Measurements from ENCODE around the gene SAMD14.
A peak's percentile ranks its signal among the peaks of the same experiment; 100 is the strongest.

The SAMD14 gene

GRCh38 chr17:50169121-50169764 lies 39.3 kb upstream of the SAMD14 start:
- TF ChIP-seq CTCF (conservative IDR thresholded peaks at IDR 0.05) = peak; percentile 86
- no peak for TF ChIP-seq ZFX (IDR thresholded peaks at IDR 0.05)
- no peak overlapping the region for H3K27ac ChIP-seq

- no peak overlapping the region for H3K27ac ChIP-seq
- TF ChIP-seq CTCF (conservative IDR thresholded peaks at IDR 0.05) (no peak), ZFX (IDR thresholded peaks at IDR 0.05) (no peak)
These were observed 38.4 kb upstream of the SAMD14 start for GRCh38 chr17:50168319-50168718.

GRCh38 chr17:50167371-50167770 lies 37.4 kb upstream of the SAMD14 start:
- TF ChIP-seq ZFX (IDR thresholded peaks at IDR 0.05) (no peak), CTCF (conservative IDR thresholded peaks at IDR 0.05) (no peak)
- H3K27ac ChIP-seq = no peak overlapping the region

DNA sequence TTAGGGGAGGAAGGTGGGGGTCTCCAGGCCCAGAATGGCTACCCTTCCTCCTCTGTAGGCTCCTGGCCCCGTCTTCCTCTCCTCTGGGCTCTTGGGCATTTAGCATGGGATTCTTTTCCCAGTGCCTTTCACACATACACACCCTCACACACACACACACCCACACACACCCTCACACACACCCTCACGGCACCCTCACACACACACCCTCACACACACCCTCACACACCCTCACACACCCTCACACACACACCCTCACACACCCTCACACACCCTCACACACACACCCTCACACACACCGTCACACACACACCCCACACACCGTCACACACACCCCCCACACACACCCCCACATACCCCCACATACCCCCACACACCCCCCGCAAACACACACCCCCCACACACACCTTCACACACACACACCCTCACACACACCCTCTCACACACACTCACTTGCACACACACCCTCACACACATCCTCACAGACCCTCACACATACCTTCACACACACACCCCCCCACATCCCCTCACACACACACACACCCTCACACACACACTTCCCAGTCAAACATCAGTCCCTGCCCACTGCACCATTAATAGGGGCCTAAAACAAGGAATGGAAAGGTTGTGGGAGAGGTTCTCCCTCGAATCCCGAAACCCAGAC lies 36.7 kb upstream of the SAMD14 start:
- no peak for TF ChIP-seq CTCF (conservative IDR thresholded peaks at IDR 0.05)
- TF ChIP-seq ZFX (IDR thresholded peaks at IDR 0.05) = no peak
- H3K27ac ChIP-seq = no peak overlapping the region

DNA sequence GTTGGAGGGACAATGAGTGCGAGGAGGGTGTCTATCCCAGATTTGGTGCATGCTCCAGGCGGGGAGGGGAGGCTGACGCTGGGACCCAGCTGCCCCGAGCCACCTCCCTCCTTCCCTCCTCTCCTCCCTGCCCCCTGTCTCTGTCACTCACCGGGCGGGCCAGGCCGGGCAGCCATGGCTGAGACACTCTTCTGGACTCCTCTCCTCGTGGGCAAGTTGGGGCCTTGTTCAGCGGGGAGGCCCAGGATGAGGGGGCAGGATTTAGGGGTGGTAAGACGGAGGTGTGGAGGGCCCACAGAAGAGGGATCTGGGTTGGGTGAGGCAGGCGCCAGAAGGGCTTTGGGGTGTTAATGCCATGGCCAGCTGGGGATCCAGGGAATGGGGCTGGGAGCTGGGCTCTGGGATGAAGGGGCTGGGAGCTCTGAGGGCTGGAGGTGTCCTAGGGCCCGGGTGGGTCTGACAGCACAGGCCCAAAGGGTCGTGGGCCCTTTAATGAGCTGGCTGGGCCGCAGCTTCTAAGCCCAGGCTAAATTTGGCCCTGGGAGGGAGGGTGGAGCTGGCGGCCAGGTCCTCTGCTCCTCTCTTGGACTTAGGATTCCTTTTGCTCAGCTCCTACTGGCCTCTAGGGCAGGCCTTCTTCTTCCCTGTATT lies 36.0 kb upstream of the SAMD14 start, which contains the start of gene SGCA:
TSS of gene SGCA (plus strand) at position 139 of the 651 bp plus-strand sequence. CDS start at position 175, 36 bp downstream.
- H3K27ac ChIP-seq = no peak within 1 kb of the TSS
- TF ChIP-seq ZFX (IDR thresholded peaks at IDR 0.05) (no peak), CTCF (conservative IDR thresholded peaks at IDR 0.05) (no peak)

- no peak overlapping the region for H3K27ac ChIP-seq
- TF ChIP-seq ZFX (IDR thresholded peaks at IDR 0.05) = no peak
- no peak for TF ChIP-seq CTCF (conservative IDR thresholded peaks at IDR 0.05)
These were observed 35.5 kb upstream of the SAMD14 start for GRCh38 chr17:50165466-50165865.

DNA sequence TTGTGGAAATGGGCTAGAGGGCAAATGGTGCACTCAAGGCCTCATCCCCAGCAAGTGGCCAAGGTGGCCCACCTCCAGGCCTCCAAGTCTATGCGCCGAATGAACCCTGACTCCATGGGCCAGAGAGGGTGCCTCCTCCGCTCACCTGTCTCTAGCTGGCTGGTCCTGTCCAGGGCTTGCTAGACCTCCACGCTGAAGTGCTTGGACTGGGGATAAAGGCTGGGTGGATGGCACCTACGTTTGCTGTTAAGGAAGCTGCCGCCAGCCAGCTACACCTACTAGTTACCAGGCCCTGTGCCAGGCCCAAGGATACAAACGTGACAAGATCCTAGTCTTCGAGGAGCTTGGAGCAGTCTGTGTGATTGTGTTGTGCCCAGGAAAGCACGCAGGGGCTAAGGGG lies 35.1 kb upstream of the SAMD14 start:
- TF ChIP-seq ZFX (IDR thresholded peaks at IDR 0.05) = no peak
- no peak for TF ChIP-seq CTCF (conservative IDR thresholded peaks at IDR 0.05)

More for the DNA sequence above, 35.1 kb upstream of the SAMD14 start:
- H3K27ac ChIP-seq = no peak overlapping the region

All from C4-2B (cell line).